SK-N-MC (cell line): Measurements from ENCODE around the gene MARVELD1.

Experiments used
- EZH2 ChIP-seq: fragments of 200-600 bp; sonication (generic); IDR thresholded peaks from one replicate; pipeline ENCODE4 v1.6.1; 2017; ENCODE audit warnings: antibody characterized with exemption
- POLR2AphosphoS5 ChIP-seq: IDR thresholded peaks from 2 replicates; pipeline ENCODE4 v1.6.1; 2012; ENCODE audit warnings: mild to moderate bottlenecking, low read depth, low read length, borderline replicate concordance

GRCh38 chr10:97733256-97733655 lies 19.7 kb downstream of the MARVELD1 start:
- TF ChIP-seq POLR2AphosphoS5, result no peak
- no peak for TF ChIP-seq EZH2
